Sigmoid colon (tissue), 3 donors: ENCODE data around the gene CAPZA1.

ENCODE experiments used
- POLR2A ChIP-seq, 2 donors: fragments of 450-650 bp; IDR thresholded peaks; one replicate each; pipeline ENCODE4 v1.6.1; 2016; ENCODE audit warnings: antibody characterized with exemption in 2 of 2, mild to moderate bottlenecking in 2 of 2, moderate library complexity in 2 of 2
- TF ChIP-seq, protein P1 (sequence below), 4 experiments: fragments of 450-650 bp in 3 of 4; fragments of 200-600 bp in 1 of 4; IDR thresholded peaks; one replicate each; pipeline ENCODE4 v1.5.1; 2016 to 2019; ENCODE audit warnings: antibody characterized with exemption in 4 of 4, mild to moderate bottlenecking in 3 of 4, moderate library complexity in 2 of 4

DNA sequence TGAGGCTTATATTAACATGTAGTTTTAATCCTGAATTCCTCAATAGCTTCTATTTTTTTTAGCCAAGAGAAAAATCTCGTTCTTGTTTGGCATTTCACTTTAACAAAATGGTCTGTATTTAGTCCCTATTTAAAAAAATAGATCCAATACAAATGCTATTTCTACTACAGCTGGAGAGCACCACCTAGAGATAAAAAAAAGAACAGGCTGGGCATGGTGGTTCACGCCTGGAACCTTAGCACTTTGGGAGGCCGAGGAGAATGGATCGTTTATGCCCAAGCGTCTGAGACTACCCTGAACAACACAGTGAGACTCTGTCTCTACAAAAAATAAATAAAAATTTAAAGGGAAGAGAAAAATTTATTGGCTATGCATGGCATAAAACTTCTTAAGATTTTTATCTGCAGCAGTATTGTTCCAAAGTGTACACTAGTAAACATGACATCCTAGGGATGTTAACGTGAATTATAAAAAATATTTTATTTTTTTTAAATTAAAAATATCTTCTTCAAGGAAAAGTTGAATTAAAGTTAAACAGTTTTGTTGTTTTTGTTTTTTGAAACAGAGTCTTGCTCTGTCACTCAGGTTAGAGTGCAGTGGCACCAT lies 5.1 kb upstream of the CAPZA1 start:
- TF ChIP-seq POLR2A (IDR thresholded peaks at IDR 0.05) = no peak
- TF ChIP-seq, protein P1, sequence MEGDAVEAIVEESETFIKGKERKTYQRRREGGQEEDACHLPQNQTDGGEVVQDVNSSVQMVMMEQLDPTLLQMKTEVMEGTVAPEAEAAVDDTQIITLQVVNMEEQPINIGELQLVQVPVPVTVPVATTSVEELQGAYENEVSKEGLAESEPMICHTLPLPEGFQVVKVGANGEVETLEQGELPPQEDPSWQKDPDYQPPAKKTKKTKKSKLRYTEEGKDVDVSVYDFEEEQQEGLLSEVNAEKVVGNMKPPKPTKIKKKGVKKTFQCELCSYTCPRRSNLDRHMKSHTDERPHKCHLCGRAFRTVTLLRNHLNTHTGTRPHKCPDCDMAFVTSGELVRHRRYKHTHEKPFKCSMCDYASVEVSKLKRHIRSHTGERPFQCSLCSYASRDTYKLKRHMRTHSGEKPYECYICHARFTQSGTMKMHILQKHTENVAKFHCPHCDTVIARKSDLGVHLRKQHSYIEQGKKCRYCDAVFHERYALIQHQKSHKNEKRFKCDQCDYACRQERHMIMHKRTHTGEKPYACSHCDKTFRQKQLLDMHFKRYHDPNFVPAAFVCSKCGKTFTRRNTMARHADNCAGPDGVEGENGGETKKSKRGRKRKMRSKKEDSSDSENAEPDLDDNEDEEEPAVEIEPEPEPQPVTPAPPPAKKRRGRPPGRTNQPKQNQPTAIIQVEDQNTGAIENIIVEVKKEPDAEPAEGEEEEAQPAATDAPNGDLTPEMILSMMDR (IDR thresholded peaks at IDR 0.05) = peak in 1 of 4 experiments; percentile 7
